CD4-positive, alpha-beta T cell treated with Interleukin-17A for 1 hour (primary cell): ENCODE data around the gene OSBPL10.

ENCODE experiments used
- DNase-seq: peaks from one replicate; pipeline ENCODE4 v3.0.0-alpha.2; 2020

The OSBPL10 gene

DNA sequence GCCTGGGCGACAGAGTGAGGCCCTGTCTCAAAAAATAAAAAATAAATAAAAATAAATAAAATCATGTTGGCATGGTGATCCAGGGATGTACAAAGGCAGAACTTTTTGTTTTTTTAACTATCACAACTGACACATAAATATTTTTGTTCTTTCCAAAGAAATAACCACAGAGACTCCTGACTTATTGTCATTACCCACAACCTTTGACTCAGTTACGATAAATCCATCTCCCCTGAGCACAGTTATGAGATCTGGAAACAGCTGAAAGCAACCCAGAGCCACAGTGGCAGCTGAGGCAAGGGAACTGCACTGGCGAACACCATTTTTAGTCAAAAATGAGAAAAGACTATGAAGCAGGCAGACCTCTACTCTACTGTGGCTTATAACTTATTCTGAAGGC, 24.0 kb downstream of the OSBPL10 start:
- no peak for DNase-seq

- no peak for DNase-seq
Measured at GRCh38 chr3:31955581-31955980, 25.5 kb downstream of the OSBPL10 start.

DNA sequence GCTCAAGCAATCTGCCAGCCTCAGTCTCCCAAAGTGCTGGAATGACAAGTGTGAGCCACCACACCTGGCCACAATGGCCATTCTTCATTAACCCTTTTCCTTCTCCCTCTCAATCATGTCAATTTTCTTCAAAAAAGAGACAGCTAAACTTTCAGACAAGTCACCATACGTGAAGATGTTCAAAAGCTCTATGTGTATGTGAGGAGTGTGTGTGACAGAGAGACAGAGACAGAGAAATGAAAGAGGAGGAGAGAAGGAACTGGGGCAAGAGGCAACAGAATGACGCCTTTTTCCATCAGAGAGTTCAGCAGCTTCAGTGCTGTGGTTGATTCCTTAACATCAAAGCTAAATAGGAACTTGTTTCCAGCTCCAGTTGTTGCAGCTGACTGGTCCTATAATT, 27.4 kb downstream of the OSBPL10 start:
- no peak for DNase-seq

- no peak for DNase-seq
Measured at GRCh38 chr3:31953091-31953490, 28.0 kb downstream of the OSBPL10 start.

DNA sequence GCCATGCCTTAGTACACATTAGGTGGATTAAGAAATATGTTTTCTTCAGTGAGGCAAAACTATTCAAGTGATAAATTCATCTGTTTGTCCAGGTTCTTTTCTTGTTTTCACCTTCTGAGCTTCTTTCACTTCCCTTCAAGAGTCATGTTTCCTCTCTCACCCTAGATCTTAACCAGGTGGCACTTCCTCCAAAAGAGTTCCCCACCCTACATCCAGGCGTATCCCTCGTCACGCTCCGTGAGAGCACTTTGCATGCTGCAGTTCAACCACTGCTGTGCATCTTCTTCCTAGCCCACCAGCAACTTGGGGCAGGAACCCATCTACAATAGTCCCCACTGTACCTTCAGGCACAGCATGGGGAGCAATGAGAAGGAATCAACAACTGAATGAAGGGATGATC, 28.9 kb downstream of the OSBPL10 start:
- no peak for DNase-seq

- DNase-seq: no peak
Measured at GRCh38 chr3:31948280-31948679, 32.8 kb downstream of the OSBPL10 start.

DNA sequence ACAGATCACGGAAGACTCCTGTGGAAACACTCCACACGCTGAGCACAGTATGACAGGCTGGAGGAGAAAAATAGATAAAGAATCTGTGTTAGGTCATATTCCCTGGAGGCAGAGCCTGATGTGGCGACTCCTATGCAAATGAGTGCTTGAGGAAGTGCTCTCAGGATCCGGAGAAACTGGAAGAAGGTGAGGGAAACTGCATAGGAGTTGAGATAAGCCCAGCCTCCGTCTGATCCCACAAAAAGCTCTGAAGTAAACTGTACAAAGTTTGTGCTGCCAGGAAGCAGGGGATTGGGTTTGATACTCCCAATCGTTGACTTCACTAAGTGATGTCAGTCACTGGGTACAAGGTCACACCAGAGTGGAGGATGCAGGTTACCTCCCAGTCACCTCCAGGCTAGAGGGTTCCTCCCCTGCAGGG, 33.4 kb downstream of the OSBPL10 start:
- DNase-seq: no peak

DNA sequence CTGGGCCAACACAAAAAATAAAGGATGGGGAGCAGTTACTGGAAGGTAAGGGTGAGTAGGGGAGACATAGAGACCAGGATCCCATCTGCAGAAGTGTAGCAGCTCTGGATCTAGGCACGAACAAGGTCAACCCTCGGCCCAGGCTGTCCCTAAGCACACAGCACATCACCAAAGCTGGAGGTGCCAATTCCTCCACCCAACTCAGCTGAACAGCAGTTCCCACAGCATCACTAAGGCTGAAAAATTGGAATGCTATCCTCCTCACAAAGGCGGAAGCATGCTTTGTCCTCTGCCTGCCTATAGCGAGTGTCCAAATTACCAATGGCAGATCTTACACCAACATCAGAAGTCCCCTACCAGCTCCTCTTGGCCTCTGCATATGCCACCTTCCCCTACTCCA, 33.9 kb downstream of the OSBPL10 start:
- DNase-seq: no peak

DNA sequence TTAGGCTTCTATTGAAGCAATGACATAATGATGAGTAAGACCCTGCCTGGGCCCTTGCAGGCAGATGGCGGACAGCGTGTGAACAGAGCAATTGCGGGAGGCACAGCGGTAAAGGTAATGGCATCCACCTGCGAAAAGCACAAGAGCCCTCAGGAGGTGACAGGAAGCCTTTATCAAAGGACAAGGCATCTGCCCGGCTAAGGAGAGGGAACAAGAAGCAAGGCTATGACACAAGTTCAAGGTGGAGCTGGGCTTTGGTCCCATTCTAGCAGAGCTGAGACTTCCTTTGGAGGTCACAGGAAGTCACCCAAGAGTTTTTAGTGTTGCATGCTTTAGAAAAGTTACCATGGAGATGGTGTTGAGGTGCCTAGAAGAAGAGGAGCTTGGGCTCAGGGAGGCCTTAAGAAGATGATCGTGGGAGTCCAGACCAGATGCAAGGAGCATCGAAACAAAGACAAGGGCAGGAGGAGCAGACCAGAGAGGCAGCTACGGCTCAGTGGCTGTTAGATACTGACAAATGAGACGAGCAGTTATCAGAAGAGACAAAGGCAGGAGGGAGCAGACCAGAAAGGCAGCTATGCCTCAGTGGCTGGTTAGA, 34.5 kb downstream of the OSBPL10 start:
- DNase-seq: no peak

DNA sequence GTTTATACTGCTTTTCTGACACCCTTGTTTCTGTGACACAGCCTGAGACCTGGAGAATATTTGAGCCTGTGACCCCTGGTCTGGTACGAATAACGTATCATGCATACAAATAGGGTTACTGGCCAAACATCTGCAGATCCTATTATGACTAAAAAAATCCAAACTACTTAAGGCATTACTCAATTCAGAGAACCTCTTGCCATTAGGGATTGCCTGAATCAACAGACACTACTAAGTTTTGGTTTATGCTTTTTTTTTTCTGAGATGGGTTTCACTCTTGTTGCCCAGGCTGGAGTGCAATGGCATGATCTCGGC, 35.4 kb downstream of the OSBPL10 start:
- DNase-seq: no peak

DNA sequence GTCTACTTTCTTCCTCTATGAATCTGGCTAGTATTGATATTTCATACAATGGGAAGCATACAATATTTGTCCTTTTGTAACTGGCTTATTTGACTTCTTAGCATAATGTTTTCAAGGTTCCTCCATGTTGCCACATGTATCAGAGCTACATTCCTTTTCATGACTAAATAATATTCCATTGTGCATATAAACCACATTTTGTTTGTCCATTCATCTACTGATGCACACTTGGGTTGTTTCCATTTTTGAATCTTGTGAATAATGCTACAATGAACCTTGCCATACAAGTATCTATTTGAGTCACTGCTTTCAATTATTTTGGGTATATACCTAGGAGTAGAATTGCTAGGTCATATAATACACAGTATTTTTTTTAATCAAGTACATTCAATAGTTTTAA, 38.0 kb downstream of the OSBPL10 start:
- DNase-seq: no peak

DNA sequence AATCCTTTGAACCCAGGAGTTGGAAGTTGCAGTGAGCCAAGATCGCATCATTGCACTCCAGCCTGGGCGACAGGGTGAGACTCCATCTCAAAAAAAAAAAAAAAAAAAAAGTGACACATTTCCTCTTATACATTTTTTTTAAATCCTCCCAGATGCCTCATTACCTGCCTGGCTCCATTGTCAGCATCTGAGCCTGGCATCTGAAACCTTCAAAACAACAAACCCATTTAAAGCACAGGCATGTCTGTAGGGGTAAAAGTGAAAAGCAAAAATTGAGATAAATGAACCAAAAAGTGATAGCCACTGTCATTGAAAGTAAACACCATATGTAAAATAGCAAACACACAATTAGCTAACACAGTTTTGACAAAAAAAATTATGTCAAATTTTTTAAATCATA, 38.6 kb downstream of the OSBPL10 start:
- DNase-seq: no peak

GRCh38 chr3:31937225-31937624, 43.8 kb downstream of the OSBPL10 start:
- DNase-seq: no peak

DNA sequence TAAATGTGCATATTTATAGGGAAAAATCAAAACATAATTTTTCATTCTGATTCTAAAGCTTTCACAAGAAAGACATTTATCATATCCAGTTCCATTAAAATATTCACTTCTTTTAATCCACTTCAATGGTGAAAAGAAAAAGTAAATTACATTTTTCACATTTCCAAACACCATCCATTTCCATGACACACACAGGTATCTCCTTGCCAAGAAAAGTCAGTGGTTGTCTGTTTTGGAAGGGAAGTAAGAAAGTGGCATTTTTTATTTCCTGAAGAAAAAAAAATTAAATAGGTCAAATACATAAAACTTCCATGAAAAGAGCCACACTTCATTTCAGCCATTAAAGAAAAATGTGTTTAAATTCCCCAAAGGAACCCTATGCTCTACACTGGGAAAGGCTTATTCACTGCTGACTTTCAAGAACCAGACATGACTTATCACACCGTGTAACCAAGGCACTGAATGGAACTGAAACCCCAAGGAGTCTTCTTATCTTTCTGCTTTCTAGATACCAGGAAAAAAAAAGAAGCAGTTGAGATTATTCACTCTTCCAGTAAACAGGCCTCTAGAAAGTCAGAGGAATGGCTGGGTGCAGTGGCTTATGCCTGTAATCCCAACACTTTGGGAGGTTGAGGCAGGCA, 44.5 kb downstream of the OSBPL10 start:
- DNase-seq: no peak

DNA sequence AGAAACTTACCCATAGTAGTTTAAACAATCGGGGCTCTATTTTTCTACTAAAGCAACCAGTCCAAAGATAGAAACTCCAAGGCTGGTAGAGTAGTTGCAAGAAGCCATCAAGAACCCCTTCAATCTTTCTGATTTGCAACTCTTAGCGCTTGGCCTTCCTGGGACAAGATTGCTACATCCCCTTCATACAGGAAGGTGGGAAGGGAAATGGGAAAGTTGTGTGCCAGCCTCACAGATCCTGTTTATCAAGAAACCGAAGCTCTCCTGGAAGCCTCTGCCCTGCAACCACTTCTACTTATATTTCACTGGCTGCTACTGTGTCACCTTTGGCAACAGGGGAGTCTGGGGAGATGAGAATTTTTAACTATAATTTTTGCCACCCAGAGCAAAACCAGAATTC, 46.2 kb downstream of the OSBPL10 start:
- DNase-seq: no peak

DNA sequence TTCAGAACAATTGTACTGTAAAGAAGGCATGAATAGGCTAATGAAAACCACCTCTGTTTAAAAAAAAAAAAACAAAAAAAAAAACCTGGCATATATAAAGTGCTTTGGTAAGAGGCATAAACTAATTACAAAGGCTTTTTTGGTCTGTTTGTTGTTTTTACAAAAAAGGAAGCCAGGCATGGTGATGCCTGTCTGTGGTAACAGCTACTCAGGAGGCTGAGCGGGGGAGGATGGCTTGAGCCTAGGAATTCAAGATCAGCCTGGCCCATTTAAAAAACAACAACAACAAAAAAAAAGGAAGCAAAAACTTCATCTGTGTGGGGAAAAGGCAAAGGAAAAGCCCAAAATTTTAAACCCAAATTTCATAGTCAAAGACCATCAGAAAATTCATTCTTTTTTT, 47.0 kb downstream of the OSBPL10 start:
- DNase-seq: no peak

GRCh38 chr3:31932990-31933389, 48.1 kb downstream of the OSBPL10 start:
- no peak for DNase-seq

DNA sequence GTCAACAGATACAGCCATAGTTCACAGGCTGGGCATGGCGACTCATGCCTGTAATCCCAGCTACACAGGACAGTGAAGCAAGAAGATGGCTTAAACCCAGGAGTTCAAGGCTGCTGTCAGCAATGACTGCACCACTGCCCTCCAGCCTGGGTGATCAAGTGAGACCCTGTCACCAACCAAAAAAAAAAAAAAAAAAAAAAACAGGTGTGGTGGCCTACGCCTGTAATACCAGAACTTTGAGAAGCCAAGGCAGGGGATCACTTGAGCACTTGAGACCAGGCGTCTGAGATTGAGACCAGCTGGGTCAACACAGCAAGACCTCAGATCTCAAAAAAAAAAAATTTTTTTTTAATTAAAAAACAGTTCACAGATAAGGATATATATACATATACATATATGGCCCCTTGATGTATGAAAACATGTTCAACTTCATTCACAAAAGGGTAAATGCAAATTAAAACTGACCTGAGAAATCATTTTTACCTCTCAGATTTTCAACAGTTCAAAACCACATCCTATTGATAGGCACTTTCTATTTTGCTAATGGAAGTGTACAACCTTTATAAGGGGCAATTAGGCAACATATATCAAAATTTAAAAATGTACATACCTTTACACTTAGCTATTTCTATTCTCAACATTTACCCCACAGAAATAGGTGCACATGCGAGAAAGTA, 51.1 kb downstream of the OSBPL10 start:
- no peak for DNase-seq

- DNase-seq: no peak
Measured at GRCh38 chr3:31927811-31928210, 53.3 kb downstream of the OSBPL10 start.

DNA sequence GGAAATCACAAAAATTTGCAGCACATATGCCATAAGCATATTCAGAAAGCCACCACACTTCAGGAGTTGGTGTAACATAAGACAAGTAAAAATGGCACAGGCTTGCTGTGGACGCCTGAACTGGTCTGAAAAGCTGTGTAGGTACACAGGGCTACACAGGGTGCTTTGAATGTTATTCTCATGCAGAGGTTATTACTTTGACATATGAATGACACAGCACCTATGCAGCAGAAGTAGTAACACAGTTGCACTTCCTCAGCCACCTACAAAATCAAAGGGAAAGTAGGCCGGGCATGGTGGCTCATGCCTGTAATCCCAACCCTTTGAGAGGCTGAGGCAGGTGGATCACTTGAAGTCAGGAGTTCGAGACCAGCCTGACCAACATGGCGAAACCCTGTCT, 54.5 kb downstream of the OSBPL10 start:
- DNase-seq: no peak

- no peak for DNase-seq
Measured at GRCh38 chr3:31925271-31925630, 55.8 kb downstream of the OSBPL10 start.

DNA sequence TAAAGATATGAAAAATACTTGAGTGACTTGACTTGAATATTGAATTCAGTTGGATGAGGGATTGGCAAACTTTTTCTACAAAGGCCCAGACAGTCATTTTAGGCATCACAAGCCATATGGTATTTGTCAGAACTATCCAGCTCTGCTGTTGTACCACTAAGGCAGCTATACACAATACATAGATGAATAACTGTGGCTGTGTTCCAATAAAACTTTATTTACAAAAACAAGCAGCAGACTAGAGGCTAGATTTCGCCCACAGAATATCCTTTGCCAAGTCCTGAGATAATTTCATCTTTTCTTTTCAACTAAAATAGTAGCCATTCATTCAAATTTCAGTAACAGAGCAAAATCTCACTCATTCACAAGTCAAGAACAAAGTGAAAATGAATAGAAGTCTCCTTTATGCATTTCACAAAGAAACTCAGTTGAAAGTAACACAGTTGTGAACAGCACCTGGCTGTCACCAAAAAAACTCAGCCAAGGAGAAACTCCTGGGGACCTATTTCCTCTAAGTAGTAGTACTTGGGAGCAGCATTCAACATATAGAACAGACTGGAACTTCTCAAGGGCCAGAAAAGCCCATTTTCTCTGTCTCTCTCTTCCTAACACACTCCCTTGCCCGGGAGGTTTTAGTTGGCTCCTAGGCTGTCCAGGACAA, 56.3 kb downstream of the OSBPL10 start:
- no peak for DNase-seq

- no peak for DNase-seq
Measured at GRCh38 chr3:31922962-31923361, 58.1 kb downstream of the OSBPL10 start.

DNA sequence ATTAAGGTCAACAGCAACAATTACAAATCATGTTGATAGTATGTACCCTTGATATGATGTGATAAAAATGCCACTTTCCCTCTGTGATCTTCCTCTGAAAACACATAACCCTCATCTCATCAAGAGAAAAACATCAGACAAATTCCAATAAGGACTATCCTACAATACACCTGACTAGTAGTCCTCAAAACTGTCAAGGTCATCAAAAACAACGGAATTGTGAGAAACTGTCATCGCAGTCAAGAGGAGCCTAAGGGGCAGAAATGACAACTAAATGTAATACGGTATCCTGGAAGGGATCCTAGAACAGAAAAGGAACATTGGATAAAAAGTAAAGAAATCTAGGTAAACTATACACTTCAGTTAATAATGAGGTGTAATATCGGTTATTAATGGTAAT, 59.2 kb downstream of the OSBPL10 start:
- no peak for DNase-seq
